ENCODE data around the gene DPP6. TPM values are rescaled to one million over a fixed set of nuclear protein-coding genes. Genes with fewer than 3 reads are reported as not detected.

DPP6 gene
- total RNA-seq, 1 donor from 2014 or later, result 0.39 TPM

DNA sequence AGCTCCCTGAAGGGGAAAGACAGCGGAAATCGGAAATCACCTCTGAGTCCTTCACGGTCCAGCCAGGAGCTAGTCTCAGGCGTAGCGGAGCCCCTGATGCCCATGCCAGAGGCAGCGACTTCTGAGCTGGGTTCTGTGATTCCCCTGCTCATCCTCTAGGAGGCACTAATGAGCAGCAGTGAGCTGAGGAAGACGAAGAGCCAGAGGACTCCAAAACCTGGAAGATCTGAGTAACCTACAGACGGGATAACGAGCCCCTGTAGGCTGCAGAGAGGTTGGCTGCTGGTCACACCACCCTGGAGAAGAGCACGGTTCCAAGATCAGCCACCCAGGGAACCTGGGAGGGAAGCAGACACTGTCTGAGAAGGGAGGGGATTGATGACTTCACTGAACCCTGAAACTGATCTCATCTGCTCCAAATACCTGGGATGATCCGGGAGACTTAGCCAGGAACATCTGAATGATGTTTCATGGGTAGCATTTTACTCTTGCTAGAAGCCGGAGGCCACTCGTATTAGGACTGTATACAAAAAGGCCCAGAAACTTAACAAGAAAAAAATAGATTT lies 646.6 kb downstream of the DPP6 start:
- Mint-ChIP-seq H3K27ac (no peak overlapping the region), H3K4me1 (no peaks in the 10 kb centered on the region), H3K27me3 (ENCODE audit: insufficient read depth, low read depth) (peaks cover 2% of the 10 kb centered on the region), H3K36me3 (no peaks in the 10 kb centered on the region), H3K4me3 (no peak overlapping the region), H3K9me3 (peaks cover 3% of the 10 kb centered on the region)
- DNase-seq (ENCODE audit: low spot score), result peak; percentile 65
- TF ChIP-seq EZH2phosphoT487 (IDR thresholded peaks at IDR 0.05), result no peak
- TF ChIP-seq, protein P1, sequence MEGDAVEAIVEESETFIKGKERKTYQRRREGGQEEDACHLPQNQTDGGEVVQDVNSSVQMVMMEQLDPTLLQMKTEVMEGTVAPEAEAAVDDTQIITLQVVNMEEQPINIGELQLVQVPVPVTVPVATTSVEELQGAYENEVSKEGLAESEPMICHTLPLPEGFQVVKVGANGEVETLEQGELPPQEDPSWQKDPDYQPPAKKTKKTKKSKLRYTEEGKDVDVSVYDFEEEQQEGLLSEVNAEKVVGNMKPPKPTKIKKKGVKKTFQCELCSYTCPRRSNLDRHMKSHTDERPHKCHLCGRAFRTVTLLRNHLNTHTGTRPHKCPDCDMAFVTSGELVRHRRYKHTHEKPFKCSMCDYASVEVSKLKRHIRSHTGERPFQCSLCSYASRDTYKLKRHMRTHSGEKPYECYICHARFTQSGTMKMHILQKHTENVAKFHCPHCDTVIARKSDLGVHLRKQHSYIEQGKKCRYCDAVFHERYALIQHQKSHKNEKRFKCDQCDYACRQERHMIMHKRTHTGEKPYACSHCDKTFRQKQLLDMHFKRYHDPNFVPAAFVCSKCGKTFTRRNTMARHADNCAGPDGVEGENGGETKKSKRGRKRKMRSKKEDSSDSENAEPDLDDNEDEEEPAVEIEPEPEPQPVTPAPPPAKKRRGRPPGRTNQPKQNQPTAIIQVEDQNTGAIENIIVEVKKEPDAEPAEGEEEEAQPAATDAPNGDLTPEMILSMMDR (IDR thresholded peaks at IDR 0.05), result peak; percentile 72
- no peak overlapping the region for H3K4me3 ChIP-seq
- no peak overlapping the region for H3K27ac ChIP-seq
- peak overlapping the region; percentile 73 for H2AFZ ChIP-seq (replicated peaks)
- H3K4me1 ChIP-seq, result no peaks in the 10 kb centered on the region
- no peaks in the 10 kb centered on the region for H4K20me1 ChIP-seq (ENCODE audit: low read depth)
- no peaks in the 10 kb centered on the region for H3K27me3 ChIP-seq
- no peak overlapping the region for H3K4me2 ChIP-seq
- no peaks in the 10 kb centered on the region for H3F3A ChIP-seq (ENCODE audit: low read depth)
- no peak overlapping the region for H3K9ac ChIP-seq
- no peaks in the 10 kb centered on the region for H3K79me2 ChIP-seq (ENCODE audit: low read depth)
- no peaks in the 10 kb centered on the region for H3K9me3 ChIP-seq (ENCODE audit: low read depth)
- no peaks in the 10 kb centered on the region for H3K36me3 ChIP-seq

DNA sequence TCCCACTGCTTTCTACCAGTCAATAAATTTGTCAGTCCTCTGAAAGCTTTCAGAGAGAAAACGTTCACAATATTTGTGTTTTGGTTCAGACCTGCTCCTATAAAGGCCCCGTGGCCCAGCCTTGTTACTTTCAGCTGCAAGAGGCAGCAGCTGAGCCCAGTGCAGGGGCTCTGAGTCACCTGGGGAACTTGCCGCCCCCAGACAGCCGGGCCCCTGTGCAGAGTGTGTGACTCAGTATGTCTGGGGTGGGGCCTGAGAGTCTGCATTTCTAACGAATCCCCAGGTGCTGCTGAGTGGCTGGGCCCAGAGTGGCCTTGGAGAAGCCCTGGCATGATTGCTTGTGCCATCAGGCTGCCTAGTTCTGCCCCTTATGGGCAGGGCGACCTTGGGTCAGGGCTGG lies 647.2 kb downstream of the DPP6 start:
- no peaks in the 10 kb centered on the region for H3K9me3 ChIP-seq (ENCODE audit: low read depth)
- H3K36me3 Mint-ChIP-seq, result no peaks in the 10 kb centered on the region
- H4K20me1 ChIP-seq (ENCODE audit: low read depth), result no peaks in the 10 kb centered on the region
- H3K27me3 Mint-ChIP-seq (ENCODE audit: insufficient read depth, low read depth), result peaks cover 2% of the 10 kb centered on the region
- H3K79me2 ChIP-seq (ENCODE audit: low read depth), result no peaks in the 10 kb centered on the region
- H3K4me2 ChIP-seq, result no peak overlapping the region
- no peak overlapping the region for H3K27ac Mint-ChIP-seq
- no peaks in the 10 kb centered on the region for H3K27me3 ChIP-seq
- H3K36me3 ChIP-seq, result no peaks in the 10 kb centered on the region
- H3K4me1 ChIP-seq, result no peaks in the 10 kb centered on the region
- peaks cover 9% of the 10 kb centered on the region for H3K9me3 Mint-ChIP-seq
- H3K4me3 Mint-ChIP-seq, result no peak overlapping the region
- no peak overlapping the region for H3K4me3 ChIP-seq
- no peak overlapping the region for H3K27ac ChIP-seq
- no peak for DNase-seq (ENCODE audit: low spot score)
- no peak for TF ChIP-seq EZH2 (IDR thresholded peaks at IDR 0.05)
- no peak for TF ChIP-seq EZH2phosphoT487 (IDR thresholded peaks at IDR 0.05)
- TF ChIP-seq, protein P1 (IDR thresholded peaks at IDR 0.05), result no peak
- H3K9ac ChIP-seq, result no peak overlapping the region
- no peak overlapping the region for H2AFZ ChIP-seq (replicated peaks)
- H3K4me1 Mint-ChIP-seq, result no peaks in the 10 kb centered on the region
- H3F3A ChIP-seq (ENCODE audit: low read depth), result no peaks in the 10 kb centered on the region

GRCh38 chr7:154709840-154710520 lies 657.8 kb downstream of the DPP6 start:
- Histone ChIP-seq H3K4me2 (no peak overlapping the region), H3K36me3 (no peaks in the 10 kb centered on the region), H3K4me1 (no peaks in the 10 kb centered on the region), H2AFZ (replicated peaks) (no peak overlapping the region), H3K9ac (no peak overlapping the region), H3K4me3 (no peak overlapping the region), H3F3A (ENCODE audit: low read depth) (no peaks in the 10 kb centered on the region), H3K27me3 (no peaks in the 10 kb centered on the region), H3K27ac (no peak overlapping the region), H4K20me1 (ENCODE audit: low read depth) (no peaks in the 10 kb centered on the region), H3K9me3 (ENCODE audit: low read depth) (no peaks in the 10 kb centered on the region), H3K79me2 (ENCODE audit: low read depth) (no peaks in the 10 kb centered on the region)
- Mint-ChIP-seq H3K36me3 (no peaks in the 10 kb centered on the region), H3K4me1 (no peaks in the 10 kb centered on the region), H3K27ac (no peak overlapping the region), H3K9me3 (peaks cover 20% of the 10 kb centered on the region), H3K27me3 (ENCODE audit: insufficient read depth, low read depth) (no peaks in the 10 kb centered on the region), H3K4me3 (no peak overlapping the region)
- no peak for DNase-seq (ENCODE audit: low spot score)
- TF ChIP-seq EZH2 (IDR thresholded peaks at IDR 0.05) (no peak), EZH2phosphoT487 (IDR thresholded peaks at IDR 0.05) (no peak)
- TF ChIP-seq, protein P1 (IDR thresholded peaks at IDR 0.05), result no peak

Measured in neural progenitor cell (in vitro differentiated cells).